ENCODE results near the gene PRRT1B.
"Not testable (repeated sequence)": the region's sequence is repeated elsewhere in the genome, so short reads cannot be mapped to it uniquely, and the experiment has no call there.

The PRRT1B gene

DNA sequence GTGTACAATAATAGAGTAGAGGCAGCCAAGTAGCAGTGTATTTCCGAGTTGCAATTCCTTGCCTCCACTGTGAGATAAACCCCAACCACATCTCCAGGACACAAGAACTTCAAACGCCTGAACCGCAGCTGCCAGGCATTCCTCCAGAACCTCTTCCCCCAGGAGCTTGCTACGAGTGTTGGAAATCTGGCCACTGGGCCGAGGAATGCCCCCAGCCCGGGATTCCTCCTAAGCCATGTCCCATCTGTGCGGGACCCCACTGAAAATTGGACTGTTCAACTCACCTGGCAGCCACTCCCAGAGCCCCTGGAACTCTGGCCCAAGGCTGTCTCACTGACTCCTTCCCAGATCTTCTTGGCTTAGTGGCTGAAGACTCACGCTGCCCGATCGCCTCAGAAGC, 3.9 kb downstream of the PRRT1B start:
- not testable (repeated sequence) for DNase-seq (ENCODE audit: low read depth in 2 of 2)

DNA sequence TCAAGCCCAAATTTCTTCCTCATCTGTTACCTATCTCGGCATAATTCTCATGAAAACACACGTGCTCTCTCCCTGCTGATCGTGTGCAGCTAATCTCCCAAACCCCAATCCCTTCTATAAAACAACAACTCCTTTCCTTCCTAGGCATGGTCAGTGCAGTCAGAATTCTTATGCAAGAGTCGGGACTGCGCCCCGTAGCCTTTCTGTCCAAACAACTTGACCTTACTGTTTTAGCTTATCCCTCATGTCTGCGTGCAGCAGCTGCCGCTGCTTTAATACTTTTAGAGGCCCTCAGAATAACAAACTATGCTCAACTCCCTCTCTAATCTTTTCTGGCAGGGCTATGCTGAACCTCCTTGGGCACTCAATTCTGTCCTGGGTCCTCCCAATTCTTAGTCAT, 5.1 kb downstream of the PRRT1B start:
- not testable (repeated sequence) for DNase-seq (ENCODE audit: low read depth in 2 of 2)

DNA sequence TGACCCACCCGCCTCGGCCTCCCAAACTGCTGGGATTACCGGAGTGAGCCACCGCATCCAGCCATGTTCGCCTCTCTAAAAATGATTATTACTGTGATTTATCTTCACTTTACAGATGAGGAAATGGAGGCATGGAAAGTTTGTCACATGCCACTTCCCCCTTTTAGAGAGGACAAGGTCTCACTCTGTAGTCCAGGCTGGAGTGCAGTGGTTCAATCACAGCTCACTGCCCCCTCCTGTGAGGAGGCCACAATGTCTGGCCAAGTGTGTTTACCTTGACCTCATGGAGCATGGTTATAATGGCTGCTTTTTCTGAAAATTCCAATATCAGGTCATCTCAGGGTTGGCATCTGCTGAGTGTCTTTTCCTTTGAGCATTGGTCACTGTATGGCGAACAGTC, 6.7 kb downstream of the PRRT1B start:
- no peak for DNase-seq (ENCODE audit: low read depth in 2 of 2)

DNA sequence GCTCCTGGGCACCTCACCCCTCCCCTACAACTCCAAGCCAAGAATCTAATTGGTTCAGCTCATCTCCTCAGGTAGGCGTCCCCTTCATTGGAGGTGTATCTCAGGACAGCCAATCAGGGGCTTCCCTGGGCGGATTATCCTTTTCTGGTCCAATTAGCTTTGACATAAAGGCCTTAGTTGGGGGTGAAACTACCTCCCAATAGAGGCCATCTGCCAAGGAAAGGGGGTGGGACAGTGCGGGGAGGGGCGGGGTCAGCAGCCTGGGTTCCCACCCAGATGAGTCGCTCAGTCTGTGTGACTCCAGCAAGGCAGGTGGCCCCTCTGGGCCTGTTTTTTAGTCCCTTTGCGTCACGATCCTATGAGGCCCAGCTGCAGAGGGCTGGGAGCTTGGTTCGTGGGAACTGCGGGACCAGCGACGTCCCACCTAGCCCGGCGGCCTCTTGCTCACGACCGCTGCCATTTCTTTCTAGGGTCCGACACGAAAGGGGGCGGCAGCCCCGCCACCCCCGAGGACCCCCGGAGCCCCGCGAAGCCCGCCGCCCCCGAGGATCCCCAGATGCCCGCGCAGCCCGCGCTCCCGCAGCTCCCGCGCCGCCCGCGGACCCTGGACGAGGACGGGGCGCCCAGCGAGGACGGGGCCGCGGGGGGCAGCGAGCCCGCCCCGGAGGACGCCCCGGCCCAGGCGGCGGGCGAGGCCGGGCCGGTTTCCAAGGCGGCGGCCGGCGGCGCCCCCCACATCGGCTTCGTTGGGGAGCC, 8.9 kb downstream of the PRRT1B start:
- DNase-seq (ENCODE audit: low read depth in 2 of 2): no peak

DNA sequence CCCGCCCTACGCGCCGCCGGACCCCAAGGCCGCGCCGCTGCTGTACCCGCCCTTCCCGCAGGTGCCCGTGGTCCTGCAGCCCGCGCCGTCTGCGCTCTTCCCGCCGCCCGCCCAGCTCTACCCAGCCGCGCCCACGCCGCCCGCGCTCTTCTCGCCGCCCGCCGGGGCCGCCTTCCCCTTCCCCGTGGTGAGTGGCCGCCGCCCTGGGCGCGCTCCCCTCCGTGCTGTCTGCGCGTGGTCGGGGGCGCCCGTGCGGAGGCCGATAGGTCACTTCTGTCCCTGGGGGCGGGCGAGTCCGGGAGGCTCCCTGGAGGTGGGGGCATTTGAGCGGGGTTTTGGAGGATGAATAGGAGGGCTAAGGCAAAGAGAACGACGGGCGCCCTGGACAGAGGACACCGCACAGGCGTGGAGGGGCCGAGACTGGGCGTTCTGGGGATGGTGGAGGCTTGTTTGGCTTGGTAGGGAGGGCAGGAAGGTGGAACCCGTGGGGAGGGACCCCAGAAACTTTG, 9.6 kb downstream of the PRRT1B start:
- DNase-seq (ENCODE audit: low read depth in 2 of 2): no peak

DNA sequence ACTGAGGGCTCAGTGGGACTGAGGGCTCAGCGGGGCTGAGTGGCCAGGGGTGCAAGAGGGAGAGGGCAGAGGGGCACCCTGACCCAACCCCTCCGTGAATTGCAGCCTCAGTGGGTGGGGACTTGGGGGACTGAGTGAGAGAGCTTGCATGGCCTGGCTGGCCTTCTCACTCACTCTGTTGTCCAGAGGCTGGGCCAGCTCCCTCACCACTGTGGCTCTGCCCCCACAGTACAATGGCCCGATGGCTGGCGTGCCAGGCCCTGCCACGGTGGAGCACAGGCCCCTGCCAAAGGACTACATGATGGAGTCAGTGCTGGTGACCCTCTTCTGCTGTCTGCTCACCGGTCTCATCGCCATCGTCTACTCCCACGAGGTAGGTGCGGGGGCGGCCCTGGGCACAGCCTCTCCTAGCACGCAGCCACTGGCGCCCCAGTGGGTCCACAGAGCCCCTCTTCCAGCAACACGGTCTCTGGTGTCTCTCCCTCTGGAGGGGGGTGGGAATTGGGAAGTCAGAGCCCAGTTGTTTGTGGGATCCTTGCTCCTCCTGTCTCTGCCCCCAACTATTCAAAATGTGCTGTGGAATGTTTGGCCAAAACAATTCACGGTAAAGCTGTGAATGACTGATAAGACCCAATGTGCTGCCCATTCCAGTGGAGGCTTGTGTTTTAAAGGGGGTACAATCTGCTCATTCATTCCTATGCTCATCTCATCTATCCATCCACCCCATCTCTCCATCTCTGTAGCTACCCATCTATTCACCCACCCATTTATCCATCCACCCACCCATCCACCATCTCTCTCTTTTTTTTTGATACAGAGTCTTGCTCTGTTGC, 10.7 kb downstream of the PRRT1B start:
- DNase-seq (ENCODE audit: low read depth in 2 of 2): no peak

DNA sequence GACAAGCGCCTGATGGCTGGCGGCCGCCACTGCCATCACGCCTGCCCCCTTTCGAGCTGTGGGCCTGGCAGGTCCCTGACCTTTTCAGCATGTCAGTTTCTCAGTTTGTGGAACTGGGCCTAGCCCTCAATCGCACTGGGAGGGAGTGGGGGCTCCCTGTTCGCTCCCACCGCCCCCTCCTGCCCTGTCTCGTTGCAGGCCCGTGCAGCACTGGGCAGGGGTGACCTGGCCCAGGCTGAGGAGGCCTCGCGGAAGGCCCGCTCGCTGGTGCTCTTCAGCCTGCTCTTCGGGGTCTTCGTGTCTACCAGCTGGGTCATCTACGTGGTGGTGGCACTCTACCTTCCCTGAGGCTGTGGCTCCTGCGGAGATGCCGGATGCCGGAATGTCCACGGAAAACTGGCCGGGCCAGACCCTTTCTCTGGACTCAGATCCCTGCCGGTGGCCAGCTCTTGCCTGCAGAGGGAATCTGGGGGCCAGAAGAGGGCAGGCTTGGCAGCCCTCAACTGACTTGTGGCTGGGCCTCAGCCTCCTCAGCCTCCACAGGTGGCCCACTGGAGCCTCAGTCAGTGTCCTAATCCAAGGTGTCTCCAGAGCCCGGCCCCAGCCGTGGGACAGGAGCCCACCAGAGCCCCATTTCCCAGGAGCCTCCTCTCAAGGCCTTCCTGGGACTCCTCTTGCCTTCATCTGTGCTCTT, 12.7 kb downstream of the PRRT1B start:
- DNase-seq (ENCODE audit: low read depth in 2 of 2): no peak

DNA sequence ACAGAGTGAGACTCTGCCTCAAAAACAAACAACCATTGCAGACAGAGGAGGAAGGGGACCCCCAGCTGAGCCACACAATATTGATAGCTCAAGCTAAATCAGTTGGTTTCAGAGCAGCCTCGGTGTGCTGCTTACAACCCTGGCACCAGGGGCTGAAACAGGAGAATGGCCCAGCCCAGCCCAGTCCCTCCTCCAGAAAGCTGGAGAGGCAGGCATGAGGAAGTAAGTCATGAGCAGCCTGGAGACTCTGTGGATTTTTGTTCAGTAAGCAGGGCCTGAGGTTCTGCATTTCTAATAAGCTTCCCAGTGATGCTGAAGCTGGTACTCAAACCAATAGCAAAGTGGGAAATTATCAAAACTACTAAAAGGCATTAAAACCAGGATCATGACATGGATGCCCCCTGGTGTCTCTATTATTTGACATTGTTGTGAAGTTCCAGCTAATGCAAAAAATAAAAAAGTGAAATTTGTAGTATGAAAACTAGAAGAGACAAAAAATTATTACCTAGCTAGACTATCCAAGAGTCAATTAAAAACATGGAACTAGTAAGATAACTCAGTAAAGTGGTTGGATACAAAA, 14.2 kb downstream of the PRRT1B start:
- no peak for DNase-seq (ENCODE audit: low read depth in 2 of 2)

DNA sequence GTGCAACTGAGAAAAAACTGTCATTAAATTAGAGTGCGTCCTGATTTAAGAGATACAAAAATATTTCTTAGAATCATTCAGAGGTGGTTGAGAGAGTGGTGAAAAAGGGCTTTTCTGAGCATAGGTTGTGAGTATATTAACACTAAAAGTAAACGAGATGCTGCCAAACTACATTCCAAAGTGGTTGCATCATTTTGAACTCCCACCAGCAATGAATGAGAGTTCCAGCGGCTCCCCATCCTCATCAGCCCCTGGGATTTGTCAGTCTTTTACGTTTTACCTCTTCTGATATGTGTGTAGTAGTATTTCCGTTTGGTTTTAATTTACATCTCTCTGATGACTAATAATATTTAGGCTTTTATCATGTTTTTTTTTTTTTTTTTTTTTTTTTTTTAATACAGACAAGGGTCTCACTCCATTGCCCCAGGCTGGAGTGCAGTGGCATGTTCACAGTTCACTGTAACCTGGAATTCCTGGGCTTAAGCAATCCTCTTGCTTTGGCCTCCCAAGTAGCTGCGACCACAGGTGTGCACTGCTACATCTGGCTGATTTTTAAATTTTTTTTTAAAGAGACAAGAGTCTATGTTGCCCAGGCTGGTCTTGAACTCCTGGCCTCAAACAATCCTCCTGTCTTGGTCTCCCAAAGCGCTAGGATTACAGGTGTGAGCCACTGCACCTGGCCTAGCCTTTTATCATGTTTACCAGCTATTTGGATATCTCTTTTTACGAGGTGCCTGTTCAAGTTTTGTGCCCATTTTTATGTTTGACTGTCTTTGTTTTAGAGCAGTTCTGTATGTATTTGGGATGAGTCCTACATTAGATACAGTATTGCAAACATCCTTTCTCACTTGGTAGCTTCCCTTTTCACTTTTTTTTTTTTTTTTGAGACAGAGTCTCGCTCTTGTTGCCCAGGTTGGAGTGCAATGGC, 17.0 kb downstream of the PRRT1B start:
- DNase-seq (ENCODE audit: low read depth in 2 of 2): no peak

DNA sequence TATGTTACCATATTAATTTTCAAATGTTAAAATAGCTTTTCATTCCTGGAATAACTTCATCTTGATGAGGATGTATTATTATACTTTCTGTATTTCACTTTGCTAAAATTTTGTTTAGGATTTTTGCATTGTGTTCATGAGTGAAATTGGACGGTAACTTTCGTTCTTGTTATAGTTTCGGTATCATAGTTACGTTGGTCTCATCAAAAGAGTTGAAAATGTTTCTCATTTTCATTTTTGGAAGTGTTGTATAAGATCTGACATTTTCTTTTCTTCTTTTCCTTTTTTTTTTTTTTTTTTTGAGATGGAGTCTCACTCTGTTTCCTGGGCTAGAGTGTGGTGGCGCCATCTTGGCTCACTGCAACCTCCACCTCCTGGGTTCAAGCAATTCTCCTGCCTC, 20.0 kb downstream of the PRRT1B start:
- no peak for DNase-seq (ENCODE audit: low read depth in 2 of 2)

DNA sequence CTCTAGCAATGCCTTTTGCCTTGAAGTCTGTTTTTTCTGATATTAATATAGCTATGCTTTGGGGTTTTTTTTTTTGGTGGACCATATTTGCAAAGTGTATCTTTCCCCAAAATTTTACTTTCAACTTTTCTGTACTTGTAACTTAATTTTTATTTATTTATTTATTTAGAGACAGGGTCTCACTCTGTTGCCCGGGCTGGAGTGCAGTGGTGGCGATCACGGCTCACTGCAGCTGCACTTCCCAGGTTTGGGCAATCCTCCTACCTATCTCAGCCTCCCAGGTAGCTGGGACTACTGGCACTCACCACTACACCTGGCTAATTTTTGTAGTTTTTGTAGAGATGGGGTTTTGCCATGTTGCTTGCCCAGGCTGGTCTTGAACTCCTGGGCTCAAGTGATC, 20.8 kb downstream of the PRRT1B start:
- no peak for DNase-seq (ENCODE audit: low read depth in 2 of 2)

DNA sequence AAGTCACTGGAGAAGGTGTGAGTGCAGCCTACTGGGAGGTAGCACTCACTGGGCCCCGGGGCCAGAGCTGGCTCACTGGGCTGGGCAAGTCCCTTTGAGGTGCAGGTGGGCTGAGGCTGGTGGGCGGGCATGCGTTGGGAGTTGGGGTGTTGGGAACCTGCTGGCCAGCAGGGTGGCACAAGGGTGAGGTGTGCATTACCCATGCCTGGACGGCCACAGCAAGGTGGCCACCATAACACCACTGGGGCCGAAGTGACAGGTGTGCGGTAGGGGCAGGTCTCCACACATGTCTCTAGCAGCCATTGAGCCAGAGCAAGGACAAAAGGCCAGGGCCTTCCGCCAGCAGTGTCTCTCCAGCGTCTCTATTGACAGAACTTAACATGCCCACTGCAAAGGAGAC, 22.6 kb downstream of the PRRT1B start:
- DNase-seq (ENCODE audit: low read depth in 2 of 2): no peak

DNA sequence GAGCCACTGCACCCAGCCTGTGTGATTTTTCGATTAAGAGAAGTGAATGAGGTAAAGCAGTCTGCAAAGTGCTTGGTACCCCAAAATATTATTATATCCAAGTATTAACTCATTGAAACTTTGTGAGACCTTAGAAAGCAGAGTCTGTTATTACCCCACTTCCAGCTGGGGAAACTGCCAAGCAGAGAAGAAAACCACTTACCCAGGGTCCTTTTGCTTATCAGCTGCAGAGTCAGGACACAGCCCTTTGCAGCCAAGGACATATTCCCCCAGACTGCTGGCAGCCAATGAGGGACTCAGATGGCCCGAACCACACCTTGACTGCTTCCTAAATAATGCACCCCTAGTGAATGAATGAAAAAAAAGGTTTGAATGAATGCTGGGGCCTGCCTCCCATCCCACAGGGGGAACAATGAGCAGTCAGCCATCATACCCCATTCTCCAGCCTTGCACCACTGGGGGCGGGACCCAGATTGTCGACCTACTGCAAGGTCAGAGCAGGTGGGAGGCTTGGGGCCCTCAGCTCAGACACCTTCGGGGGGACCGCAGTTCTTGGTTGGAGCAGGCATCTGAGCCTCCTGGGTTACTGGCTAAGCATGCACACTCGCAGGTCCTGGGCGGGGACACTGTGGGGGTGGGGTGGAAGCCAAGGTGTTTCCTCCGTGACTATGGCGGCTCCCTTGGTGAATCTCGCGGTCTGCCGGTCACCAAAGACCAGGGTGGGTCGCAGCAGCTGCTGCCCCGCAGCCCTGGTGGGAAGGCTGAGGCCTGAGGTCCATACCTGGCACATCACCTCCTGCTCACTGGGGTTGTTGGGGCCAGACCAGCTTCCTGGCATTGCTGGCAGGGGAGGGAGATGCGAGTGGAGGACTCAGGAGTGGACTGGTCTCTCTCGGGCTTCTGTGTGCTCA, 29.7 kb downstream of the PRRT1B start:
- no peak for DNase-seq (ENCODE audit: low read depth in 2 of 2)

DNA sequence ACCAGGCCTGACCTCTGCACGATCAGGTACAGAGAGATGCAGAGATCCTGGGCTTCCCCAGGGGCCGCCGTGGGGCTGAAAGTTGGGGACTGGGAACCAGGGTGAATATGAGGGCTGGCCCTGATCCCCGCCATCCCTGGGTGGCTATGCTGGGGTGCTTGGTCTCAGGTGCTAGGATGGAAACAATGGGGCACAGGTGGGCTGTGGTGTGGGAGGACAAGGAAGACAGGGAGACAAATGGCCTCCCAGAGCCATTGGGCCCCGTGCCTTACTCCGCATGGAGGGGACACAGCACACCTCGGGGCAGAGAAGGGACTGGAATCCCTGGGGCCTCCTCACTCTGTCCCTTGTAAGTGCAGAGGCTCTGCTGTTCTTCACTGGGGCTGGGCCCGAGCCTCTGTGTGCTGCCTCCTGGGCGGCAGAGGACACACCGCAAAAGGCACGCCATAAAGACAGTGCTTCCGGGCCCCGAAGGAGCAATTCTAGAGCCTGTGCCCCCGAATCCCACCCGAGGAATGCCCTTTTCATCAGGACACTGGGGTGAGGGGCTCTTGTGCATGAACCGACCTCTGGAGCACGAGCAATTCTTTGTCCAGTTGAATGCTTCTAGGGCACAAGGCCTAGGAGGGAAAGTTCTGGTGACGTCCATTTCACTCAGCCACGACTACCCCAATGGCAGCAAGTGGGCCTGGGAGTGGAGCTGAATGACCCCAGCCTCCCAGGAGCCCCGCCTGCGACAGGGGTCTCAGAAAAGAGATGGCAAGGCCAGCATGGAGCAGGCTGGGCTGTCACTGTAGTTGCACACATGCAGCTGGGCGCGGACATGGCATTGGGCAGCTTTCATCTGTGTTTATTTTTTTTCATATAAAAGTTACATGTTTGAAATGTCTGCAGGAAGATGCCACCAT, 30.9 kb downstream of the PRRT1B start:
- no peak for DNase-seq (ENCODE audit: low read depth in 2 of 2)

DNA sequence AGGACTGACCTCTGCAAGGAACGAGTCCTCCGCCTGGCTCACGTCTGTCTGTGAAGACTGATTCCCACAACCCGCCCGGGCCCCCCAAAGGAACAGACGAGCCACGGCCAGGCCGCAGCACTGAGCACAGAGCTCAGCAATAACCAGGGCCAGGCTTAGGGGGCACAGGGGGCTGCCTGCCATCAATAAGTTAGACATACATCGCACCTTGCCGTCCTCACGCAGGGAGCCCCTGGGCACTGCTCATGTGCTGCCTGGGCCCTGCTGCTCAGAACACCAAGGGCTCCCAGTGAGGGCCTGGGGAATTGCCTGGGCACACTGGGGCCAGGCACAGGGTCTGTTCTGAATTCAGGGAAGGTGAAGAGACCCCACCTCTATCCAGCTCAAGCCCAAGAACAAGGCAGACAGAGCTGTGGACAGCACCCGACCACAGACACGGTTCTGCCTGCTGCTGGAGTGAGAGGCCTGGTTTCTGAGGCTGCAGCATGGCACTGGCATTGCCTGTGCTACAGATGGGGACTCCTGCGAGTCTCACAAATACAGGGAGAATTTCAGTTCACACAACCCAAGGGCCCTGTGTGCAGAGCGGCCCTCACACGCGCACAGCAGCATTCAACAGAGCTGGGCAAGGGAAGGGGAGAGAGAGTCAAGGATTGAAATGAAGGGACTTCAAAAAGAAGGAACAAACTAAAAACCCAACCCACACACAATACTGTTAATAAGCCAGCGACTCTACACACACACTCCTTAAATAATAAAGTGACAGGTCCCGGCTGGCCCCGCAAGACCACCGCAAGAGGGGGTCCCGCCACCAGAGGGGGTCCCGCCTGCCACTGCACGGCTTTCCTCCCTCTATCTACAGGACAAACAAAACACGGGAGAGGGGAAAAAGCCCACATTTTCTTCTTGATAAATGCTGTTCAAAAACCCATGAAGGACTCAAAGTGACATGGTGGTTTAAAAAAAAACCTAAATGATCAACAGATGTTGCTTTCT, 32.0 kb downstream of the PRRT1B start:
- no peak for DNase-seq (ENCODE audit: low read depth in 2 of 2)

DNA sequence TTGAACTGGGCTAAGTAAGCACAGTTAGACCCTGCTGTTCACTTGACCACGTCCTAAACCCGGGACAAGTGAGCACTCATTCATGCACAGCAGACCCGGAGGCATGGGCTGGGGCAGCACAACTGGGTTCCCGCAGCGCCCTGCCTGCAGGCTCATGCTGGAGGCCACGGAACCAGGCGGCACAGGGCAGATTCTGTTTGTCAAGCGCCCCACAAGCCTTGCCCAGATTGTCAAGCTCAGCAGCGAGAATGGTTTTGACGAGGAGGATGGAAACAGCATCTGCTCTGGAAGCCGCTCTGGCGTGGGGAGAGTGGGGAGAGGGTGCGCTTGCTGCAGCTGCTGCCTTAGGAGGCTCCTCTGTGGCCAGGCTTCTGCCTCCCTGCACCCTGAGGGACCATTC, 32.7 kb downstream of the PRRT1B start:
- no peak for DNase-seq (ENCODE audit: low read depth in 2 of 2)

DNA sequence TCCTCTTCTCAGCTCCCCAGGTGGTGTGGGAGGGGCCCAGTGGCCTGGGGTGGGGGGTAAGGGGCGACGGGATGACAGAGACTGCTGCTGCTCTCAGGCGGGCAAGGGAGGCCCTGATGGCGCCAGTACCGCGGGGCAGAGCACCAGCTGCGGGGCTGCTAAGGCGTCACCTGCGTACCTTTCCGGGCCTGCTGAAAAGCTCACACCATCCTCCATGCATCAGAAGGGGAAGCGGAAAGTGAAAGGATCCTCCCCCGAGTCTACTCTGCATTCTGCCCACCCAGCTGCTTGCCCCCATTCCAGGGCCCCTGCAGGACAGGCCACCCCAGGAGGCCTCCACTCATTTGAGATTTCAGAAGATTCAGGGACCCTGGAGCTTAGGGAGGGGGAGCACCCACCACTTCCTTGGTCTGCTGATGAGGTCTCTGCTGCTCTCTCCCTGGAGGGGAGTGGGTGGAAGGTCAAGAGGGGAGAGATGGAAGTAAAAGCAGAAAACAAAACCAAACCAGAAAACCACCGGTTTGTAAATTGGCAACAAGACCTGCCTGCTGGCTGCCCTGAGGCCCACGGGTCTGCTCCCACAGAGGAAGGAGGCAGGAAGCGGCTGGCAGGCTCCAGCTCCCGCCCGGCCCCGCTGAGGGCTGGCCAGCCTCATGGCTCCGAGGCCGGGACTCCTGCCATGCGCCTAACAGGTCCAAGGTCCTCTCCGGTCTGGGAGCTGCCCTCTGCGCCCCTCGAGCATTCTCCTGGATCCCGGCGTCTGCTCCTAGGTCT, 33.6 kb downstream of the PRRT1B start:
- no peak for DNase-seq (ENCODE audit: low read depth in 2 of 2)

Data from stimulated activated CD8-positive, alpha-beta memory T cell treated with anti-CD3 and anti-CD28 coated beads, Interleukin-7, amount 100 ng/mL, for 1 hour (primary cell).